GM12878 (cell line): ENCODE results near the gene LDLR. TPM values are rescaled to one million over a fixed set of nuclear protein-coding genes. Genes with fewer than 3 reads are reported as not detected.

Experiments
- ATAC-seq: fragments of 200-7000 bp; cut with Tn5 transposase; 3 replicates; pipeline ENCODE4 v1.9.1; 2020; ENCODE audit warnings: mild to moderate bottlenecking, moderate library complexity
- BruUV-seq: library from RNA; stranded (reverse); fragments of 400-500 nt; replicated peaks from 2 replicates; lab custom pipeline; 2021; lab: Mats Ljungman, UMichigan
- CTCF ChIA-PET: fragments of 300-600 bp; sonication (Branson Sonifier 250); formaldehyde crosslinking; extraction: SDS; loops from one replicate; lab custom pipeline; 2021; ENCODE audit warnings: inconsistent platforms; lab: Yijun Ruan, JAX
- POLR2A ChIA-PET: fragments of 350-600 bp; formaldehyde crosslinking; extraction: SDS; loops from one replicate; lab custom pipeline; 2021; ENCODE audit warnings: inconsistent platforms; lab: Charles Lee
- RAD21 ChIA-PET: fragments of 300-600 bp; sonication (Branson Sonifier 250); formaldehyde crosslinking; loops from one replicate; lab custom pipeline; 2023; ENCODE audit warnings: antibody characterized with exemption; ENCODE audit not compliant: unreplicated experiment; lab: Charles Lee
- SMC1A ChIA-PET: fragments of 300-600 bp; sonication (Branson Sonifier 250); formaldehyde crosslinking; loops from one replicate; lab custom pipeline; 2023; ENCODE audit not compliant: unreplicated experiment, uncharacterized antibody; lab: Charles Lee
- DNase-seq: peaks from one replicate; pipeline ENCODE4 v3.0.0-alpha.2; 2011; ENCODE audit warnings: low read depth, low spot score
- FAIRE-seq: peaks from 3 replicates; lab custom pipeline; 2011; peaks lifted over from hg19 to GRCh38; lab: Jason Lieb, UNC
- H2AFZ ChIP-seq: 2 replicates; pipeline ENCODE4 v1.6.0; 2011; ENCODE audit warnings: low read depth, low read length, control low read depth; ENCODE audit not compliant: control insufficient read depth
- H3K27ac ChIP-seq: 2 replicates; pipeline ENCODE4 v1.5.1; 2011; ENCODE audit warnings: control low read depth; ENCODE audit not compliant: control insufficient read depth, insufficient read depth
- H3K27me3 ChIP-seq, 2 experiments: replicated peaks in 1 of 2; 2 replicates each; pipeline versions ENCODE4 v1.6.0 to v1.6.1; 2011; ENCODE audit warnings: low read length in 1 of 2; ENCODE audit not compliant: control insufficient read depth in 2 of 2, insufficient read depth in 2 of 2
- H3K36me3 ChIP-seq, 2 experiments: 2 replicates each; pipeline ENCODE4 v1.5.1; 2011; ENCODE audit warnings: low read length in 1 of 2; ENCODE audit not compliant: control insufficient read depth in 2 of 2, insufficient read depth in 2 of 2
- H3K4me1 ChIP-seq: 2 replicates; pipeline ENCODE4 v1.6.1; 2011; ENCODE audit warnings: mild to moderate bottlenecking, low read length, moderate library complexity, mixed read lengths; ENCODE audit not compliant: control insufficient read depth, insufficient read depth
- H3K4me2 ChIP-seq: 2 replicates; pipeline ENCODE4 v1.6.0; 2011; ENCODE audit warnings: control low read depth; ENCODE audit not compliant: control insufficient read depth, insufficient read depth
- H3K4me3 ChIP-seq: fragments of 200-600 bp; sonication (generic); 2 replicates; pipeline ENCODE4 v1.5.1; 2016
- H3K79me2 ChIP-seq: 2 replicates; pipeline ENCODE4 v1.6.0; 2011; ENCODE audit warnings: low read length; ENCODE audit not compliant: control insufficient read depth, insufficient read depth
- H3K9ac ChIP-seq: 2 replicates; pipeline ENCODE4 v1.8.0; 2011; ENCODE audit warnings: low read length, control low read depth, mixed read lengths; ENCODE audit not compliant: control insufficient read depth, insufficient read depth
- H3K9me3 ChIP-seq: replicated peaks from 3 replicates; pipeline ENCODE4 v1.5.1; 2011; ENCODE audit warnings: mild to moderate bottlenecking, low read length; ENCODE audit not compliant: control insufficient read depth, insufficient read depth
- H4K20me1 ChIP-seq: 2 replicates; pipeline ENCODE4 v1.6.0; 2011; ENCODE audit not compliant: control insufficient read depth, insufficient read depth
- CHD2 ChIP-seq: IDR thresholded peaks from 2 replicates; pipeline ENCODE4 v1.6.1; 2011; ENCODE audit warnings: low read depth, low read length, improper control_type of control experiment, borderline replicate concordance
- CREB1 ChIP-seq: IDR thresholded peaks from 2 replicates; pipeline ENCODE4 v1.6.1; 2012; ENCODE audit warnings: low read depth, mild to moderate bottlenecking, inconsistent platforms
- CTCF ChIP-seq, 3 experiments: IDR thresholded peaks in 2 of 3; conservative IDR thresholded peaks in 1 of 3; 2 replicates each; pipeline ENCODE4 v1.5.1; 2011; ENCODE audit warnings: low read depth in 3 of 3, low read length in 3 of 3, mild to moderate bottlenecking in 3 of 3, control low read depth in 2 of 3, moderate library complexity in 2 of 3, inconsistent platforms in 1 of 3, mixed read lengths in 1 of 3; ENCODE audit not compliant: control insufficient read depth in 2 of 3, insufficient read depth in 1 of 3; ENCODE audit errors: extremely low read depth in 1 of 3
- GABPA ChIP-seq: IDR thresholded peaks from 2 replicates; pipeline ENCODE4 v1.6.1; 2014; ENCODE audit warnings: antibody characterized with exemption, low read depth, mild to moderate bottlenecking, inconsistent platforms
- IKZF1 ChIP-seq: fragments of 450-650 bp; conservative IDR thresholded peaks from 2 replicates; pipeline ENCODE4 v1.6.1; 2017; ENCODE audit warnings: antibody characterized with exemption, mild to moderate bottlenecking
- JUND ChIP-seq: IDR thresholded peaks from 2 replicates; pipeline ENCODE4 v1.6.1; 2012; ENCODE audit warnings: low read depth, mild to moderate bottlenecking, low read length, improper control_type of control experiment, moderate library complexity
- MYC ChIP-seq: IDR thresholded peaks from 2 replicates; pipeline ENCODE4 v1.6.1; 2011; ENCODE audit warnings: mild to moderate bottlenecking, low read length, moderate library complexity, inconsistent platforms; ENCODE audit not compliant: insufficient read depth, insufficient replicate concordance, insufficient read length, severe bottlenecking
- NFIC ChIP-seq: IDR thresholded peaks from 2 replicates; pipeline ENCODE4 v1.6.1; 2012; ENCODE audit warnings: low read depth, mild to moderate bottlenecking, inconsistent platforms, low read length, moderate library complexity
- NR2F1 ChIP-seq: fragments of 450-650 bp; conservative IDR thresholded peaks from 2 replicates; pipeline ENCODE4 v1.6.1; 2017; ENCODE audit warnings: mild to moderate bottlenecking
- POLR2AphosphoS2 ChIP-seq: IDR thresholded peaks from 2 replicates; pipeline ENCODE4 v1.6.1; 2011; ENCODE audit warnings: low read depth, mild to moderate bottlenecking, low read length, improper control_type of control experiment, moderate library complexity
- RAD51 ChIP-seq: fragments of 450-650 bp; IDR thresholded peaks from 2 replicates; pipeline ENCODE4 v1.6.1; 2016; ENCODE audit warnings: moderate library complexity, mild to moderate bottlenecking, inconsistent platforms
- RCOR1 ChIP-seq: conservative IDR thresholded peaks from 2 replicates; pipeline ENCODE4 v1.6.1; 2012; ENCODE audit warnings: low read depth, low read length, improper control_type of control experiment
- SREBF1 ChIP-seq: IDR thresholded peaks from 2 replicates; pipeline ENCODE4 v1.6.1; 2012; ENCODE audit warnings: mild to moderate bottlenecking, low read length
- SREBF2 ChIP-seq: IDR thresholded peaks from 2 replicates; pipeline ENCODE4 v1.6.1; 2012; ENCODE audit warnings: mild to moderate bottlenecking, low read length
- ZBTB4 ChIP-seq: fragments of 450-650 bp; formaldehyde crosslinking; IDR thresholded peaks from 2 replicates; pipeline ENCODE4 v1.4.0; 2022; ENCODE audit warnings: mild to moderate bottlenecking, moderate library complexity
- ZNF384 ChIP-seq: IDR thresholded peaks from 2 replicates; pipeline ENCODE4 v1.6.1; 2012; ENCODE audit warnings: low read depth, mild to moderate bottlenecking, low read length, improper control_type of control experiment, borderline replicate concordance
- ZZZ3 ChIP-seq: IDR thresholded peaks from 2 replicates; pipeline ENCODE4 v1.6.1; 2011; ENCODE audit warnings: low read depth; ENCODE audit not compliant: control insufficient read depth, insufficient read length
- WGBS: methylation state at CpG from one replicate; pipeline ENCODE4 v1.1.6; 2016; ENCODE audit warnings: low lambda C conversion rate; ENCODE audit not compliant: insufficient replicate concordance, insufficient coverage; ENCODE audit errors: missing lambda C conversion rate; 5-methylcytosine and 5-hydroxymethylcytosine counted together
- in situ Hi-C: fragments of 300-500 bp; cut with MboI; formaldehyde crosslinking; loops from 9 replicates; pipeline ENCODE4 v1.14.3; 2018; ENCODE audit warnings: mixed read lengths
- intact Hi-C: fragments of 100-400 bp; cut with micrococcal nuclease; formaldehyde crosslinking; loops from one replicate; pipeline ENCODE4 v1.14.2; 2022; ENCODE audit not compliant: unreplicated experiment
- polyA plus RNA-seq, 11 experiments: library from polyadenylated mRNA; depleted of rRNA in 4 of 11; unstranded in 6 of 11; stranded (reverse) in 5 of 11; fragments of >200 nt; fragmentation: Nextera tagmentation in 4 of 11; fragmentation: Illumina TruSeq in 1 of 11; extraction: Ambion mirVana in 4 of 11; extraction: Trizol in 1 of 11; gene quantifications; 1 replicate in 1 of 11; 2 replicates in 10 of 11; pipeline versions ENCODE4 v1.2.1 to v1.2.3, GENCODE V29; 2011 to 2016; ENCODE audit warnings: inconsistent platforms in 2 of 11, missing spikeins in 2 of 11, low read depth in 1 of 11
- total RNA-seq, 4 experiments: library from RNA; depleted of rRNA in 3 of 4; stranded (reverse); fragments of >200 nt in 3 of 4; fragmentation: Illumina TruSeq in 1 of 4; extraction: Trizol in 1 of 4; gene quantifications; 2 replicates each; pipeline versions ENCODE4 v1.2.1 to v1.2.3, GENCODE V29; 2013 to 2021

LDLR gene
- total and polyA plus RNA-seq, 10 of the 15 experiments (the other 5 are each of a cell fraction or from before 2014, with no cell fraction given), result 11.3 to 59.2 (median 27.3) TPM

- TF ChIP-seq CTCF (IDR thresholded peaks at IDR 0.05 in 2 of 3, conservative IDR thresholded peaks at IDR 0.05 in 1 of 3; ENCODE audit: control insufficient read depth in 2 of 3, extremely low read depth in 1 of 3, insufficient read depth in 1 of 3, low read depth in 3 of 3, low read length in 3 of 3), result no peak
Measured at GRCh38 chr19:11172576-11172975, 83.3 kb downstream of the LDLR start (continued).

- no peak overlapping the region for H3K4me3 ChIP-seq
- 55% methylated on average over 8 of the region's 8 CpGs for WGBS
- no peak overlapping the region for H3K27ac ChIP-seq
- CTCF ChIA-PET, result no interaction called here
- BruUV-seq, result no TSS peak
- no peaks in the 10 kb centered on the region for H3K9me3 ChIP-seq
- peaks cover 1% of the 10 kb centered on the region for H3K4me1 ChIP-seq
- in situ Hi-C loops (no loop called here), intact Hi-C loops (no loop called here)
- no peak overlapping the region for H3K4me2 ChIP-seq
- no peaks in the 10 kb centered on the region for H3K27me3 ChIP-seq
- no peaks in the 10 kb centered on the region for H3K79me2 ChIP-seq
- H4K20me1 ChIP-seq, result no peaks in the 10 kb centered on the region
- no peak overlapping the region for H2AFZ ChIP-seq
- ATAC-seq, result no peak
- SMC1A ChIA-PET, result no interaction called here
- FAIRE-seq, result no peak
- H3K9ac ChIP-seq, result no peak overlapping the region
- H3K36me3 ChIP-seq, result peaks cover 0 to 4% of the 10 kb centered on the region in 2 experiments; a peak in 2 of 4 replicates
- DNase-seq, result no peak
- RAD21 ChIA-PET, result no interaction called here
- POLR2A ChIA-PET, result no interaction called here
- TF ChIP-seq ZZZ3 (no peak), SREBF1 (no peak), MYC (no peak), ZNF384 (no peak), NR2F1 (no peak), ZBTB4 (no peak), RAD51 (no peak), CREB1 (no peak), POLR2AphosphoS2 (no peak), SREBF2 (no peak), GABPA (no peak), RCOR1 (no peak), CHD2 (no peak), NFIC (no peak), JUND (no peak), IKZF1 (no peak)
Measured at GRCh38 chr19:11173516-11174155, 84.4 kb downstream of the LDLR start.
